ENCODE measurements around the gene TENM4. TPM values are rescaled to one million over a fixed set of nuclear protein-coding genes. Genes with fewer than 3 reads are reported as not detected.
A peak's percentile ranks its signal among the peaks of the same experiment; 100 is the strongest.

Gene TENM4
- total RNA-seq = 10.4 and 21.3 TPM in 2 replicates

GRCh38 chr11:79440571-79441460 is at the start of gene TENM4:
TENM4 (minus strand) TSS chr11:79441030; CDS start chr11:79069944, 371,086 bp downstream.
- TF ChIP-seq CTCF (IDR thresholded peaks at IDR 0.05; ENCODE audit: insufficient read depth, low read depth, low read length) = no peak
- DNase-seq (ENCODE audit: low read depth) = peak; percentile 37
- H3K4me3 ChIP-seq (ENCODE audit: low read depth, low read length) = peak within 1 kb of the TSS; percentile 42

DNA sequence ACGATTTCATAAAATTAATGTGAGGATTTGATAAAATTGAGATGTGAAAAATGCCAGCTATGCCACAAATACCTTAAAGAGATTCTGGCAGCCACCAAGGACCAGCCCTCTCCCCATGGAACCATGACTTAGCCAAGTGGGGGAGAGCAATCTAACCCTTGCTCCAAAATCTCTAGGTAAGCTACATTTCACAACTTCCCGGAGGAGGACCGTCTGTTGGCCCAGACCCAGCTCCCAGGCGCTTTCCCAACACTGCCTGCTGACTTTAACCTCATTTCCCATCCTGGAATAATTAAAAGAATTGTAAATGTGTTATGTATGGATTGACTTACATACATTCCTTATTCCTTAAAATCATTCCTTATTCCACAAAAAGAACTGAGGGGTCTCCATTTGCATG is 47.5 kb upstream of the TENM4 start:
- TF ChIP-seq CTCF (IDR thresholded peaks at IDR 0.05; ENCODE audit: insufficient read depth, low read depth, low read length) = no peak
- H3K4me3 ChIP-seq (ENCODE audit: low read depth, low read length) = no peak overlapping the region
- DNase-seq (ENCODE audit: low read depth) = no peak

GRCh38 chr11:79487412-79487811 is 46.6 kb upstream of the TENM4 start:
- no peak for TF ChIP-seq CTCF (IDR thresholded peaks at IDR 0.05; ENCODE audit: insufficient read depth, low read depth, low read length)
- no peak for DNase-seq (ENCODE audit: low read depth)
- H3K4me3 ChIP-seq (ENCODE audit: low read depth, low read length) = no peak overlapping the region

GRCh38 chr11:79486242-79486984 is 45.6 kb upstream of the TENM4 start:
- TF ChIP-seq CTCF (IDR thresholded peaks at IDR 0.05; ENCODE audit: insufficient read depth, low read depth, low read length) = no peak
- no peak for DNase-seq (ENCODE audit: low read depth)

GRCh38 chr11:79485694-79486093 is 44.9 kb upstream of the TENM4 start:
- no peak for DNase-seq (ENCODE audit: low read depth)
- TF ChIP-seq CTCF (IDR thresholded peaks at IDR 0.05; ENCODE audit: insufficient read depth, low read depth, low read length) = no peak
- H3K4me3 ChIP-seq (ENCODE audit: low read depth, low read length) = no peak overlapping the region

More at GRCh38 chr11:79486242-79486984, 45.6 kb upstream of the TENM4 start:
- H3K4me3 ChIP-seq (ENCODE audit: low read depth, low read length) = no peak overlapping the region

GRCh38 chr11:79484872-79485271 is 44.0 kb upstream of the TENM4 start:
- no peak overlapping the region for H3K4me3 ChIP-seq (ENCODE audit: low read depth, low read length)
- TF ChIP-seq CTCF (IDR thresholded peaks at IDR 0.05; ENCODE audit: insufficient read depth, low read depth, low read length) = no peak
- DNase-seq (ENCODE audit: low read depth) = no peak
